HFF-Myc (cell line): ENCODE data around the gene SUSD4.

Experiments
- DNase-seq: peaks from one replicate; pipeline ENCODE4 v3.0.0-alpha.2; 2011; ENCODE audit warnings: low read depth; ENCODE audit errors: extremely low read depth
- H3K4me3 ChIP-seq: replicated peaks from 2 replicates; pipeline ENCODE4 v1.5.1; 2011; ENCODE audit warnings: low read depth, mild to moderate bottlenecking, control low read depth, low read length
- TF ChIP-seq, protein P1 (sequence below): IDR thresholded peaks from 2 replicates; pipeline ENCODE4 v1.5.1; 2012; ENCODE audit warnings: mild to moderate bottlenecking, low read depth, low read length, control low read depth; ENCODE audit errors: missing control alignments

SUSD4 gene

GRCh38 chr1:223341121-223341520, 22.9 kb downstream of the SUSD4 start:
- no peak for DNase-seq
- TF ChIP-seq, protein P1, sequence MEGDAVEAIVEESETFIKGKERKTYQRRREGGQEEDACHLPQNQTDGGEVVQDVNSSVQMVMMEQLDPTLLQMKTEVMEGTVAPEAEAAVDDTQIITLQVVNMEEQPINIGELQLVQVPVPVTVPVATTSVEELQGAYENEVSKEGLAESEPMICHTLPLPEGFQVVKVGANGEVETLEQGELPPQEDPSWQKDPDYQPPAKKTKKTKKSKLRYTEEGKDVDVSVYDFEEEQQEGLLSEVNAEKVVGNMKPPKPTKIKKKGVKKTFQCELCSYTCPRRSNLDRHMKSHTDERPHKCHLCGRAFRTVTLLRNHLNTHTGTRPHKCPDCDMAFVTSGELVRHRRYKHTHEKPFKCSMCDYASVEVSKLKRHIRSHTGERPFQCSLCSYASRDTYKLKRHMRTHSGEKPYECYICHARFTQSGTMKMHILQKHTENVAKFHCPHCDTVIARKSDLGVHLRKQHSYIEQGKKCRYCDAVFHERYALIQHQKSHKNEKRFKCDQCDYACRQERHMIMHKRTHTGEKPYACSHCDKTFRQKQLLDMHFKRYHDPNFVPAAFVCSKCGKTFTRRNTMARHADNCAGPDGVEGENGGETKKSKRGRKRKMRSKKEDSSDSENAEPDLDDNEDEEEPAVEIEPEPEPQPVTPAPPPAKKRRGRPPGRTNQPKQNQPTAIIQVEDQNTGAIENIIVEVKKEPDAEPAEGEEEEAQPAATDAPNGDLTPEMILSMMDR: no peak
- no peak overlapping the region for H3K4me3 ChIP-seq

GRCh38 chr1:223340637-223341036, 23.3 kb downstream of the SUSD4 start:
- no peak for DNase-seq
- TF ChIP-seq, protein P1: no peak
- H3K4me3 ChIP-seq: no peak overlapping the region

DNA sequence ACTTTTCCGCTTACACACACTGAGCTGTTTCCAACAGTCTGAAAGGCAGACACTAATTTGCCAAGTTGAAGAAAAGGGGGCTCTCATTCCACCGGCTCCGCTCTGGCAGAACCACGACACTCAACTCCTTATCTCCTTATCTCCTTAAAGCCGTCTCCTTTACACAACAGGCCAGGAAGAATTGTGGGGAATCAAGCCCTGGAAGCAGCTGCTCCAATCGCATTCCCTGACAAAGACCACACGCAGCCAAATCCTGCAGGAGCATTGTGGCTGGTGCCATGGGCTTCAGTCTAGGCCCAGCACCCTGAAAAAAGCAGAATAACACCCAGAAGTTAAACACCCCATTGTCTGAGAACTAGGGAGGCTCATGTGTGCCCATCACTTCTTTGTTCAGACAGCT, 24.1 kb downstream of the SUSD4 start:
- TF ChIP-seq, protein P1: no peak
- DNase-seq: no peak
- no peak overlapping the region for H3K4me3 ChIP-seq

DNA sequence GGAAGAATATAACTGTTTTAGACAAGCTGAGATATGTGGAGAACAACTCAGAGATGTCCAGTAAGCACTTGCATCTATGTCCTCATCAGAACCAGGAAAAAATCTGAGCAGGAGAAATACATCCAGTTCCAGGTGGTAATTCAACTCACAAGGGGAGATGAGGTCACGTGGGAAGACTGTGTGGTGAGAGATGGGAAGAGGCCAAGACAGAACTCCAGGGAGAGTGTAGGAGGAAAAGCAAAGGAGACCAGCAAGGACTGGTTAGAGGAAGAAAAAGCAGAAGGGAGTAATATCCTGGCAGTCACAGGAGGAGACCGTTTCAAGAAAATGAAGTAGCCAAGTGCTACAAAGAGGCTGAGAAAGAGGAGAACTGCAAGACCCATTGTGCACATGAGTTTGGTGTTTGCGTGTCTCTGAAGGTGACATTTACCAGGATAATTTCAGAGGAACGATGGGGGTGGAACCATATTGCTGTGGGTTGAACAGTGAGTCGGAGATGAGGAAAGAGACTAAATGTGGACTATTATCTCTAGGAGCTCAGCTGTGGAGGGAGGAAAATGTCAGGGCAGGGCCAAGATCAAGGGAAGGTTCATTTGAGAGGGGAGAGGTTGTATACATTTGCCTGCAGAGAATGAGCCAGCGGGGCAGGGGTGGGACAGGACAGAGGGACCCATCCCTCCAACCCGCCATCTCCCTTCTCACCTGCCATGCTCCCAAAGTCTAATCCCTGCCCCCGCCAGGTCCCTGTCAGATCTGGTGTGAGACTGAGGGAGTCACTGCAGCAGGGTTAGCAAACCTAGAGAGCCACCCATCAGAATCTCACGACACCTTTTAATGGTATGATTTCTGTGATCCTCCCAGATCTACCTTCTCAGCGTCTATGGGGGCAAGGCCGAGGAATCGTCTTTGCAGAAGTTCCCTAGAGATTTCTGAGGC, 24.9 kb downstream of the SUSD4 start:
- TF ChIP-seq, protein P1: no peak

DNA sequence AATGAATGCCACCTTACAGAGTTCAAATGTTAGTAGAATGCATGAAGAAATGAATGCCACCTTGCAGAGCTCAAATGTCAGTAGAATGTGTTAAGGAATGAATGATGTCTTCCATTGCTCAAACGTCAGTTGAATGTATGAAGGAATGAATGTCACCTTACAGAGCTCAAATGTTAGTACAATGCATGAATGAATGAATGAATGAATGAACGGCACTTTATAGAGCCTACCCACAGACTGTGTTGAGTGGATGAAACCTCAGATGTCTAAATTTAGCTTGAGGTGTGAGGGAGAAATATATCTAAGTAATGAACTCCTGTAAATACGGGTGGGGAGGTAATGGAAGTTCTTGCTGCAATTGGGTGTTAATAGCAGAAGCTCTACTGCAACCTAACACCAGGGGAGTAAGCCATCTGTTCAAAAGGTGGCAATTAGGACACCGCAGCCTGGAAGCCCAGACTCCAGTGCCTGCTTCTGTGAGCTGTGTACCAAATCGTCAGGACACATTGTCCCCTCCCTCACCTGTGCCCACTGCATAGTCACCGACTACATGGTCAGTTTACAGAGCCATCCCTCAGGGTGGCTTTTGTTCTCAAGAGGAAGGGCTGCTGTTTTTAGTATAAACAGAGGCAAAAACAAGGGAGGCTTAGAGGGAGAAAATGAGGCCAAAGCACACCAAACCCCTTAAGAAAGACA, 26.7 kb downstream of the SUSD4 start:
- TF ChIP-seq, protein P1: no peak
- H3K4me3 ChIP-seq: no peak overlapping the region
- no peak for DNase-seq

More for the DNA sequence above, 24.9 kb downstream of the SUSD4 start:
- H3K4me3 ChIP-seq: no peak overlapping the region
- no peak for DNase-seq

GRCh38 chr1:223334156-223334555, 29.8 kb downstream of the SUSD4 start:
- H3K4me3 ChIP-seq: no peak overlapping the region
- DNase-seq: no peak
- TF ChIP-seq, protein P1: no peak
